ENCODE data around the gene RALBP1. TPM values are rescaled to one million over a fixed set of nuclear protein-coding genes. Genes with fewer than 3 reads are reported as not detected.

The RALBP1 gene
- polyA plus RNA-seq, 1 donor from 2014 or later: 30.0 TPM

DNA sequence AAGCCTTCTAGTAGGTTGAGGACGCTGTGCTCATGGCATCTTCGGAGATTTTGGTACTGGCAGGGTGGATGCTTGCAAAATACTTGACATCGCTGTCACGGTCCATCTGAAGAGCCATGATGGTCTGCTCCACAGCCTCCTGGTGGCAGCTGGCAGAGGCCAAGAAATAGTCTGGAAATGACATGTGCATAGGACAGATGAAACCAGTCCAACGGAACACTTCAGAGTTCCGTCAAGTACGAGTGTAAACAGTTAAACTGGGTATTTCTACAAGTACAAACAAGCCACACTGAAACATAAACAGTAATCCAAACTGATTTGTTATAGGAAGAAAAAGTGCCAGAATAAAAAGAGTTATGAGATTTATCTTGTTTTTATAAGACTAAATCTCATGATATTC is 72.5 kb downstream of the RALBP1 start:
- H3K36me3 ChIP-seq (ENCODE audit: insufficient read depth, low read length): peaks cover 3% of the 10 kb centered on the region
- H3K9me2 ChIP-seq (ENCODE audit: insufficient read depth, low read length): no peaks in the 10 kb centered on the region
- H3K79me2 ChIP-seq (replicated peaks; ENCODE audit: insufficient read depth, low read length): no peaks in the 10 kb centered on the region
- H3K4me3 ChIP-seq (ENCODE audit: low read length): no peak overlapping the region
- H3K27me3 ChIP-seq (ENCODE audit: insufficient read depth, low read depth, low read length): no peaks in the 10 kb centered on the region
- no peak overlapping the region for H3K4me2 ChIP-seq (ENCODE audit: low read length)
- no peak for TF ChIP-seq POLR2AphosphoS5 (IDR thresholded peaks at IDR 0.05)
- no peak for TF ChIP-seq RAD21 (conservative IDR thresholded peaks at IDR 0.05)
- no peak for TF ChIP-seq EZH2 (IDR thresholded peaks at IDR 0.05; ENCODE audit: borderline replicate concordance, insufficient read depth, low read length, poor library complexity, severe bottlenecking)
- TF ChIP-seq MXI1 (conservative IDR thresholded peaks at IDR 0.05; ENCODE audit: poor library complexity, severe bottlenecking): no peak
- TF ChIP-seq SMC3 (conservative IDR thresholded peaks at IDR 0.05; ENCODE audit: poor library complexity): no peak
- TF ChIP-seq REST (IDR thresholded peaks at IDR 0.05; ENCODE audit: borderline replicate concordance): no peak
- no peak for TF ChIP-seq EP300 (conservative IDR thresholded peaks at IDR 0.05; ENCODE audit: poor library complexity, severe bottlenecking)
- no peak for TF ChIP-seq TAF1 (IDR thresholded peaks at IDR 0.05; ENCODE audit: low read depth)
- TF ChIP-seq, protein P1, sequence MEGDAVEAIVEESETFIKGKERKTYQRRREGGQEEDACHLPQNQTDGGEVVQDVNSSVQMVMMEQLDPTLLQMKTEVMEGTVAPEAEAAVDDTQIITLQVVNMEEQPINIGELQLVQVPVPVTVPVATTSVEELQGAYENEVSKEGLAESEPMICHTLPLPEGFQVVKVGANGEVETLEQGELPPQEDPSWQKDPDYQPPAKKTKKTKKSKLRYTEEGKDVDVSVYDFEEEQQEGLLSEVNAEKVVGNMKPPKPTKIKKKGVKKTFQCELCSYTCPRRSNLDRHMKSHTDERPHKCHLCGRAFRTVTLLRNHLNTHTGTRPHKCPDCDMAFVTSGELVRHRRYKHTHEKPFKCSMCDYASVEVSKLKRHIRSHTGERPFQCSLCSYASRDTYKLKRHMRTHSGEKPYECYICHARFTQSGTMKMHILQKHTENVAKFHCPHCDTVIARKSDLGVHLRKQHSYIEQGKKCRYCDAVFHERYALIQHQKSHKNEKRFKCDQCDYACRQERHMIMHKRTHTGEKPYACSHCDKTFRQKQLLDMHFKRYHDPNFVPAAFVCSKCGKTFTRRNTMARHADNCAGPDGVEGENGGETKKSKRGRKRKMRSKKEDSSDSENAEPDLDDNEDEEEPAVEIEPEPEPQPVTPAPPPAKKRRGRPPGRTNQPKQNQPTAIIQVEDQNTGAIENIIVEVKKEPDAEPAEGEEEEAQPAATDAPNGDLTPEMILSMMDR (IDR thresholded peaks at IDR 0.05; ENCODE audit: poor library complexity, severe bottlenecking): no peak
- no peaks in the 10 kb centered on the region for H3F3A ChIP-seq (ENCODE audit: insufficient read depth, low read length, poor library complexity, severe bottlenecking)
- H4K20me1 ChIP-seq (ENCODE audit: insufficient read depth): no peaks in the 10 kb centered on the region
- H3K9me3 ChIP-seq (ENCODE audit: low read length): peaks cover 4% of the 10 kb centered on the region
- no peak overlapping the region for H3K9ac ChIP-seq (ENCODE audit: low read length)
- H2AFZ ChIP-seq (ENCODE audit: low read depth, low read length): no peak overlapping the region
- H3K27ac ChIP-seq (ENCODE audit: low read length): no peak overlapping the region

- Histone ChIP-seq H3K9me3 (ENCODE audit: low read length) (peaks cover 4% of the 10 kb centered on the region), H3K9ac (ENCODE audit: low read length) (no peak overlapping the region), H3K36me3 (ENCODE audit: insufficient read depth, low read length) (peaks cover 10% of the 10 kb centered on the region), H3K4me3 (ENCODE audit: low read length) (no peak overlapping the region), H3F3A (ENCODE audit: insufficient read depth, low read length, poor library complexity, severe bottlenecking) (no peaks in the 10 kb centered on the region), H4K20me1 (ENCODE audit: insufficient read depth) (no peaks in the 10 kb centered on the region), H3K79me2 (replicated peaks; ENCODE audit: insufficient read depth, low read length) (no peaks in the 10 kb centered on the region), H3K9me2 (ENCODE audit: insufficient read depth, low read length) (no peaks in the 10 kb centered on the region), H3K27me3 (ENCODE audit: insufficient read depth, low read depth, low read length) (no peaks in the 10 kb centered on the region), H3K4me2 (ENCODE audit: low read length) (no peak overlapping the region), H2AFZ (ENCODE audit: low read depth, low read length) (no peak overlapping the region), H3K27ac (ENCODE audit: low read length) (no peak overlapping the region)
- TF ChIP-seq TAF1 (IDR thresholded peaks at IDR 0.05; ENCODE audit: low read depth): no peak
- TF ChIP-seq SMC3 (conservative IDR thresholded peaks at IDR 0.05; ENCODE audit: poor library complexity): no peak
Measured at GRCh38 chr18:9549405-9549804, 74.1 kb downstream of the RALBP1 start.

- H3K9me2 ChIP-seq (ENCODE audit: insufficient read depth, low read length): no peaks in the 10 kb centered on the region
- no peak overlapping the region for H3K4me3 ChIP-seq (ENCODE audit: low read length)
- H3K4me2 ChIP-seq (ENCODE audit: low read length): no peak overlapping the region
- no peak overlapping the region for H3K27ac ChIP-seq (ENCODE audit: low read length)
- no peak overlapping the region for H2AFZ ChIP-seq (ENCODE audit: low read depth, low read length)
- H3K9ac ChIP-seq (ENCODE audit: low read length): no peak overlapping the region
- no peak for TF ChIP-seq TAF1 (IDR thresholded peaks at IDR 0.05; ENCODE audit: low read depth)
- TF ChIP-seq SMC3 (conservative IDR thresholded peaks at IDR 0.05; ENCODE audit: poor library complexity): no peak
- H3F3A ChIP-seq (ENCODE audit: insufficient read depth, low read length, poor library complexity, severe bottlenecking): no peaks in the 10 kb centered on the region
- peaks cover 4% of the 10 kb centered on the region for H3K9me3 ChIP-seq (ENCODE audit: low read length)
- H3K27me3 ChIP-seq (ENCODE audit: insufficient read depth, low read depth, low read length): no peaks in the 10 kb centered on the region
- peaks cover 10% of the 10 kb centered on the region for H3K36me3 ChIP-seq (ENCODE audit: insufficient read depth, low read length)
- no peaks in the 10 kb centered on the region for H3K79me2 ChIP-seq (replicated peaks; ENCODE audit: insufficient read depth, low read length)
- H4K20me1 ChIP-seq (ENCODE audit: insufficient read depth): no peaks in the 10 kb centered on the region
Measured at GRCh38 chr18:9550429-9550828, 75.1 kb downstream of the RALBP1 start.
